Keratinocyte (primary cell): ENCODE results near the gene SLC44A1. TPM values are rescaled to one million over a fixed set of nuclear protein-coding genes. Genes with fewer than 3 reads are reported as not detected.

ENCODE experiments used
- DNase-seq: peaks from one replicate; pipeline ENCODE4 v3.0.0-alpha.2; 2011; ENCODE audit warnings: low read depth, missing footprints, low spot score
- FAIRE-seq: peaks from 2 replicates; lab custom pipeline; 2011; peaks lifted over from hg19 to GRCh38; lab: Jason Lieb, UNC
- H2AFZ ChIP-seq: 2 replicates; pipeline ENCODE4 v1.6.0; 2012; ENCODE audit warnings: low read length, control low read depth, inconsistent platforms; ENCODE audit not compliant: control insufficient read depth
- H3K27ac ChIP-seq: 2 replicates; pipeline ENCODE4 v1.5.1; 2011; ENCODE audit warnings: low read length; ENCODE audit not compliant: control insufficient read depth, insufficient read depth
- H3K27me3 ChIP-seq: 3 replicates; pipeline ENCODE4 v1.6.0; 2011; ENCODE audit warnings: low read length; ENCODE audit not compliant: control insufficient read depth, insufficient read depth; ENCODE audit errors: extremely low read depth
- H3K36me3 ChIP-seq, 2 experiments: 2 replicates in 1 of 2; 3 replicates in 1 of 2; pipeline ENCODE4 v1.5.1; 2011; ENCODE audit warnings: low read length in 2 of 2, mild to moderate bottlenecking in 1 of 2; ENCODE audit not compliant: control insufficient read depth in 2 of 2, insufficient read depth in 2 of 2; ENCODE audit errors: extremely low read depth in 1 of 2
- H3K4me1 ChIP-seq: 3 replicates; pipeline ENCODE4 v1.5.1; 2011; ENCODE audit warnings: low read length; ENCODE audit not compliant: control insufficient read depth, insufficient read depth; ENCODE audit errors: extremely low read depth
- H3K4me2 ChIP-seq: 3 replicates; pipeline ENCODE4 v1.6.0; 2011; ENCODE audit warnings: low read depth, low read length; ENCODE audit not compliant: control insufficient read depth, insufficient read depth; ENCODE audit errors: extremely low read depth
- H3K4me3 ChIP-seq, 3 experiments: fragments of 200-600 bp in 1 of 3; sonication (generic) in 1 of 3; 2 replicates in 2 of 3; 3 replicates in 1 of 3; pipeline ENCODE4 v1.5.1; 2011 to 2016; ENCODE audit warnings: low read length in 3 of 3, mild to moderate bottlenecking in 3 of 3, control low read depth in 2 of 3, inconsistent platforms in 1 of 3, low read depth in 1 of 3, mixed read lengths in 1 of 3, mixed run types in 1 of 3, moderate library complexity in 1 of 3; ENCODE audit not compliant: control insufficient read depth in 2 of 3, insufficient read depth in 2 of 3; ENCODE audit errors: extremely low read depth in 1 of 3
- H3K79me2 ChIP-seq: 2 replicates; pipeline ENCODE4 v1.6.0; 2012; ENCODE audit warnings: low read length; ENCODE audit not compliant: control insufficient read depth, insufficient read depth
- H3K9ac ChIP-seq: 3 replicates; pipeline ENCODE4 v1.6.0; 2011; ENCODE audit warnings: low read length; ENCODE audit not compliant: control insufficient read depth, insufficient read depth; ENCODE audit errors: extremely low read depth
- H3K9me1 ChIP-seq: 3 replicates; pipeline ENCODE4 v1.6.0; 2011; ENCODE audit warnings: low read length; ENCODE audit not compliant: control insufficient read depth, insufficient read depth; ENCODE audit errors: extremely low read depth
- H3K9me3 ChIP-seq: 2 replicates; pipeline ENCODE4 v1.5.1; 2012; ENCODE audit warnings: low read depth, low read length; ENCODE audit not compliant: control insufficient read depth
- H4K20me1 ChIP-seq: 3 replicates; pipeline ENCODE4 v1.6.0; 2011; ENCODE audit warnings: low read length; ENCODE audit not compliant: control insufficient read depth, insufficient read depth; ENCODE audit errors: extremely low read depth
- EZH2 ChIP-seq: IDR thresholded peaks from one replicate; pipeline ENCODE4 v1.6.1; 2012; ENCODE audit warnings: inconsistent platforms, mild to moderate bottlenecking, low read length, moderate library complexity
- dilution Hi-C: fragments of 300-500 bp; cut with MboI; formaldehyde crosslinking; loops from one replicate; pipeline ENCODE4 v1.7.0; 2020; ENCODE audit warnings: low sequenced_read_pairs; ENCODE audit not compliant: extremely low pct_ligation_motif_present
- polyA plus RNA-seq, 5 experiments: library from polyadenylated mRNA; depleted of rRNA in 3 of 5; stranded (reverse) in 3 of 5; stranded (forward) in 1 of 5; unstranded in 1 of 5; fragments of >200 nt; gene quantifications; 1 replicate in 1 of 5; 2 replicates in 3 of 5; 3 replicates in 1 of 5; pipeline versions ENCODE4 v1.2.1 to v1.2.3, GENCODE V29; 2011 to 2012; ENCODE audit warnings: missing spikeins in 2 of 5, low read depth in 1 of 5, low replicate concordance in 1 of 5
- TF ChIP-seq, protein P1 (sequence below), 3 experiments: IDR thresholded peaks in 1 of 3; conservative IDR thresholded peaks in 1 of 3; optimal IDR thresholded peaks in 1 of 3; 2 replicates in 2 of 3; 3 replicates in 1 of 3; pipeline versions ENCODE3 to v1.5.1; 2011; ENCODE audit warnings: low read length in 3 of 3, mild to moderate bottlenecking in 3 of 3, moderate library complexity in 2 of 3, control low read depth in 1 of 3, inconsistent platforms in 1 of 3; ENCODE audit not compliant: insufficient read depth in 2 of 3; ENCODE audit errors: extremely low read depth in 1 of 3

The SLC44A1 gene
- polyA plus RNA-seq, 1 donor (not counting 4 experiments of a cell fraction or from before 2014, with no cell fraction given), result 22.9 TPM

DNA sequence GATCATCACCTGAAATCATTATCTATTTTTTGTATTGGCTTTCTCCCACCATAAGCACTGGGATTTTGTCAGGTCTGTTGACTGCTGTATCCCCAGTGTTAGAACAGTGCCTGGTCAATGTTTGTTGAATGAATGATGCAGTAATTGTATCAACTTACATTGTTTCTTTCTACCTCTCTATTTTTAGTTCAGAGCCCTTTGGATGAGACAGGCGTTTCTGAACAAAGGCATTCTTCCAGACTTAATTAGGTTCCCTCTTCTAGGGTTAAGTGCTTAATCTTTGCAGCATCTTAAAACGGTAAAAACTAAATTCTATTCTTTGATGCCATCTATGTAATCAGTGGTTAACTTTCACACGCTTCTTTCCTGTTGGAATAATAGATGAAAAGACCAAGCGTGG is 26.3 kb downstream of the SLC44A1 start:
- dilution Hi-C loops, result no loop called here
- H4K20me1 ChIP-seq, result no peaks in the 10 kb centered on the region
- no peak overlapping the region for H3K27ac ChIP-seq
- no peaks in the 10 kb centered on the region for H3K27me3 ChIP-seq
- TF ChIP-seq EZH2, result no peak
- TF ChIP-seq, protein P1, sequence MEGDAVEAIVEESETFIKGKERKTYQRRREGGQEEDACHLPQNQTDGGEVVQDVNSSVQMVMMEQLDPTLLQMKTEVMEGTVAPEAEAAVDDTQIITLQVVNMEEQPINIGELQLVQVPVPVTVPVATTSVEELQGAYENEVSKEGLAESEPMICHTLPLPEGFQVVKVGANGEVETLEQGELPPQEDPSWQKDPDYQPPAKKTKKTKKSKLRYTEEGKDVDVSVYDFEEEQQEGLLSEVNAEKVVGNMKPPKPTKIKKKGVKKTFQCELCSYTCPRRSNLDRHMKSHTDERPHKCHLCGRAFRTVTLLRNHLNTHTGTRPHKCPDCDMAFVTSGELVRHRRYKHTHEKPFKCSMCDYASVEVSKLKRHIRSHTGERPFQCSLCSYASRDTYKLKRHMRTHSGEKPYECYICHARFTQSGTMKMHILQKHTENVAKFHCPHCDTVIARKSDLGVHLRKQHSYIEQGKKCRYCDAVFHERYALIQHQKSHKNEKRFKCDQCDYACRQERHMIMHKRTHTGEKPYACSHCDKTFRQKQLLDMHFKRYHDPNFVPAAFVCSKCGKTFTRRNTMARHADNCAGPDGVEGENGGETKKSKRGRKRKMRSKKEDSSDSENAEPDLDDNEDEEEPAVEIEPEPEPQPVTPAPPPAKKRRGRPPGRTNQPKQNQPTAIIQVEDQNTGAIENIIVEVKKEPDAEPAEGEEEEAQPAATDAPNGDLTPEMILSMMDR (optimal IDR thresholded peaks at IDR 0.05 in 1 of 3, IDR thresholded peaks at IDR 0.05 in 1 of 3, conservative IDR thresholded peaks at IDR 0.05 in 1 of 3; ENCODE audit: extremely low read depth in 1 of 3, insufficient read depth in 2 of 3, low read length in 3 of 3), result no peak
- no peak for FAIRE-seq
- no peak overlapping the region for H2AFZ ChIP-seq
- DNase-seq, result no peak
- no peaks in the 10 kb centered on the region for H3K9me1 ChIP-seq
- no peaks in the 10 kb centered on the region for H3K4me1 ChIP-seq
- peaks cover 20% of the 10 kb centered on the region for H3K79me2 ChIP-seq
- no peaks in the 10 kb centered on the region for H3K36me3 ChIP-seq
- H3K9ac ChIP-seq, result no peak overlapping the region
- H3K9me3 ChIP-seq, result no peaks in the 10 kb centered on the region
- H3K4me3 ChIP-seq, result no peak overlapping the region
- no peak overlapping the region for H3K4me2 ChIP-seq

DNA sequence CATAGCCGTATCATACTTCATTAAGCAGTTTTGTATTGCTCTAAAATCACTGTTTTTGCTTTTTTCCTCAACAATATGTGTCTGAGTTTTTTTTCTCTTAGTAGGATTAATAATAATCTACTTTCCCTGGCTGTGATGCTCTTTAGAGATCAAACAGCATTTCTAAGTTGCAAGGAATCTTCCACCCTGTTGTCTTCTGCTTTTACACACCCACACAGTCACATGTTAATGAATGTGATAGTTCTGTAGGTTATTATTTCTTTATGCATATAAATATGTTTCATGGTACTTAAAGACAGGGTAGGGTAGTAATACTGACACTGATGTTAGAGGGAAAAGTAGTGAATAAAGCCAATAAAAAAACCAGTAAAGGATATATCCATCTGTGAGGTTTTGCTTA is 29.3 kb downstream of the SLC44A1 start:
- Histone ChIP-seq H3K9me3 (no peaks in the 10 kb centered on the region), H3K27ac (no peak overlapping the region), H3K27me3 (no peaks in the 10 kb centered on the region), H3K4me1 (no peaks in the 10 kb centered on the region), H4K20me1 (no peaks in the 10 kb centered on the region), H3K36me3 (no peaks in the 10 kb centered on the region), H3K4me3 (no peak overlapping the region), H2AFZ (no peak overlapping the region), H3K9me1 (no peaks in the 10 kb centered on the region), H3K9ac (no peak overlapping the region), H3K79me2 (peaks cover 9% of the 10 kb centered on the region), H3K4me2 (no peak overlapping the region)
- DNase-seq, result no peak
- dilution Hi-C loops, result no loop called here
- FAIRE-seq, result no peak
- no peak for TF ChIP-seq EZH2
- TF ChIP-seq, protein P1 (optimal IDR thresholded peaks at IDR 0.05 in 1 of 3, IDR thresholded peaks at IDR 0.05 in 1 of 3, conservative IDR thresholded peaks at IDR 0.05 in 1 of 3; ENCODE audit: extremely low read depth in 1 of 3, insufficient read depth in 2 of 3, low read length in 3 of 3), result no peak
